ENCODE data around the gene CHST7. TPM values are rescaled to one million over a fixed set of nuclear protein-coding genes. Genes with fewer than 3 reads are reported as not detected.

CHST7 gene
- total and polyA plus RNA-seq, 2 of the 13 experiments (the other 11 are each of a cell fraction or from before 2014, with no cell fraction given), result 2.4 to 5.2 TPM

DNA sequence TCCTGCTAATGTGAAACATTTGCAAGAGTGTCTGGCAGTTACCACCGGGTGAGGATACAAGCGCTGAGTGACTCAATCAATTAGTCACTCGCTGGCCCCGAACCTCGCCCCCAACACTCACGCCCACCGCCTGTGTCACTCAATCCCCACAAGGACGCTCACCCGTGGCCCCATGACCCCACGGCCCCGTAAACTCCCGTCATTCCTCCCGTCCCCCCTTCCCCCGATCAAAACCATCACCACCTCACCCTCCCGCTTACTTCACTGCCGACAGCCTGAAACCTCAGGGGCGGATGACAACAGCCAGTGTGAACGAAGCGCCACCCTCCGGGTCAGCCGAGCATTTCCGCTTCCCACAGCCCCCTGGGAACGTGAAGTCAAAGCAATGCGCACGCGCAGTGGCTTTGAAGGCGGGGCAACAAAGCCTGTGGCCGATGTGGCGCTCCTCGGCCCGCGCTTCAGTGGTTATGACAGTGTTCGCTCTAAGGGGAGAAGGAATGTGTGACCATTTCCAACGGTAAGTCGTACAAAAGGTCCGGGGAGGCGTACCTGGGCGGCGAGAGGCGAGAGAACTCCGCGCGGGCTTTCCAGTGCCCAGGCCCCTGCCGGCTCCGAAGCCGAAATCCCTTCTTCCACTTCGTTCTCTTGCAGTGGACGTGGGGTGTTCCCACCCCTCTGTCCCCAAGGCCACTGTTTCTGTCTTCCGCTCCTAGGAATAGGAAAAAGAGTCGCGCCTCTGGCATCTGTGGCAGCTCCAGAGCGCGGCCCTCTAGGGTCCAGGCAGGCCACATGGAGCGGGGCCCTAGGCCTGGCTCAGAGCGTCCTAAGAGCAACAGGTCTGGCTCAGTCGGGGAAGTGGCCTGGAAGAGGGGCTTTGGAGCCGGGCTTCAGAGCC is 28.2 kb upstream of the CHST7 start, which contains the start of gene ZNF674:
TSS of gene ZNF674 (minus strand) at position 311 of the 895 bp plus-strand sequence. CDS start 3,334 bp downstream, outside the sequence.
- ChIA-PET CTCF (ENCODE audit: low intra/inter-chr PET ratio, low total read pairs) (no interaction called here), POLR2A (no interaction called here)
- Histone ChIP-seq H2AFZ (ENCODE audit: low read length) (no peak within 1 kb of the TSS), H4K20me1 (ENCODE audit: insufficient read depth, low read length) (no peaks in the 10 kb centered on the region), H3K4me2 (ENCODE audit: low read depth, low read length) (peak within 1 kb of the TSS; percentile 77), H3K79me2 (ENCODE audit: insufficient read depth, low read length) (peaks cover 29% of the 10 kb centered on the region), H3K9ac (ENCODE audit: insufficient read depth, low read depth, low read length) (peak within 1 kb of the TSS; percentile 97), H3K27ac (ENCODE audit: extremely low read length, insufficient read depth, low read length) (peak within 1 kb of the TSS; percentile 90), H3K9me3 (ENCODE audit: low read length) (no peaks in the 10 kb centered on the region), H3K4me3 (replicated peaks in 1 of 3; ENCODE audit: insufficient read depth in 1 of 3, low read depth in 2 of 3, low read length in 3 of 3) (peak within 1 kb of the TSS; percentile 65 to 92 (median 87)), H3K27me3 (ENCODE audit: control insufficient read depth in 1 of 2, insufficient read depth in 2 of 2, low read length in 2 of 2) (no peaks in the 10 kb centered on the region; a peak in 1 of 5 replicates), H3K4me1 (ENCODE audit: insufficient read depth, low read length) (peaks cover 13% of the 10 kb centered on the region), H3K36me3 (replicated peaks in 1 of 2; ENCODE audit: control insufficient read depth in 1 of 2, insufficient read depth in 2 of 2, low read length in 2 of 2) (no peaks in the 10 kb centered on the region)
- TSS peak; percentile 77 for BruUV-seq (replicated peaks)
- WGBS (ENCODE audit: low lambda C conversion rate), result under 1% methylated on average over 17 of the region's 57 CpGs
- in situ Hi-C loops (cut with HindIII; ENCODE audit: extremely low pct_ligation_motif_present, low pct_unique_long_range_greater_than_20kb), result no loop called here
- FAIRE-seq (peak; percentile 63), DNase-seq (ENCODE audit: low spot score) (peak; percentile 84), ATAC-seq (peak; percentile 94)
- intact Hi-C loops (cut with micrococcal nuclease; ENCODE audit: unreplicated experiment), result no loop called here
- TF ChIP-seq STAT6 (CRISPR knock-in tag; IDR thresholded peaks at IDR 0.05; ENCODE audit: borderline replicate concordance), result 0 out of 2 replicates have a peak, but pooled peaks have one; percentile 50
- TF ChIP-seq, protein P1, sequence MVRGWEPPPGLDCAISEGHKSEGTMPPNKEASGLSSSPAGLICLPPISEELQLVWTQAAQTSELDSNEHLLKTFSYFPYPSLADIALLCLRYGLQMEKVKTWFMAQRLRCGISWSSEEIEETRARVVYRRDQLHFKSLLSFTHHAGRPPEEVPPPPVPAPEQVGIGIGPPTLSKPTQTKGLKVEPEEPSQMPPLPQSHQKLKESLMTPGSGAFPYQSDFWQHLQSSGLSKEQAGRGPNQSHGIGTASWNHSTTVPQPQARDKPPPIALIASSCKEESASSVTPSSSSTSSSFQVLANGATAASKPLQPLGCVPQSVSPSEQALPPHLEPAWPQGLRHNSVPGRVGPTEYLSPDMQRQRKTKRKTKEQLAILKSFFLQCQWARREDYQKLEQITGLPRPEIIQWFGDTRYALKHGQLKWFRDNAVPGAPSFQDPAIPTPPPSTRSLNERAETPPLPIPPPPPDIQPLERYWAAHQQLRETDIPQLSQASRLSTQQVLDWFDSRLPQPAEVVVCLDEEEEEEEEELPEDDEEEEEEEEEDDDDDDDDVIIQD (CRISPR knock-in tag; IDR thresholded peaks at IDR 0.05; ENCODE audit: low read depth), result 0 out of 2 replicates have a peak, but pooled peaks have one; percentile 29
- peak; percentile 83 for TF ChIP-seq POLR2AphosphoS5 (IDR thresholded peaks at IDR 0.05; ENCODE audit: low read depth, low read length)
- TF ChIP-seq NR2F2 (IDR thresholded peaks at IDR 0.05; ENCODE audit: borderline replicate concordance, low read depth), result no peak
- TF ChIP-seq ASH2L (IDR thresholded peaks at IDR 0.05; ENCODE audit: insufficient read length, low read depth, low read length), result peak; percentile 27
- TF ChIP-seq, protein P2, sequence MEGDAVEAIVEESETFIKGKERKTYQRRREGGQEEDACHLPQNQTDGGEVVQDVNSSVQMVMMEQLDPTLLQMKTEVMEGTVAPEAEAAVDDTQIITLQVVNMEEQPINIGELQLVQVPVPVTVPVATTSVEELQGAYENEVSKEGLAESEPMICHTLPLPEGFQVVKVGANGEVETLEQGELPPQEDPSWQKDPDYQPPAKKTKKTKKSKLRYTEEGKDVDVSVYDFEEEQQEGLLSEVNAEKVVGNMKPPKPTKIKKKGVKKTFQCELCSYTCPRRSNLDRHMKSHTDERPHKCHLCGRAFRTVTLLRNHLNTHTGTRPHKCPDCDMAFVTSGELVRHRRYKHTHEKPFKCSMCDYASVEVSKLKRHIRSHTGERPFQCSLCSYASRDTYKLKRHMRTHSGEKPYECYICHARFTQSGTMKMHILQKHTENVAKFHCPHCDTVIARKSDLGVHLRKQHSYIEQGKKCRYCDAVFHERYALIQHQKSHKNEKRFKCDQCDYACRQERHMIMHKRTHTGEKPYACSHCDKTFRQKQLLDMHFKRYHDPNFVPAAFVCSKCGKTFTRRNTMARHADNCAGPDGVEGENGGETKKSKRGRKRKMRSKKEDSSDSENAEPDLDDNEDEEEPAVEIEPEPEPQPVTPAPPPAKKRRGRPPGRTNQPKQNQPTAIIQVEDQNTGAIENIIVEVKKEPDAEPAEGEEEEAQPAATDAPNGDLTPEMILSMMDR (CRISPR knock-in tag; IDR thresholded peaks at IDR 0.05), result peak; percentile 83
- TF ChIP-seq IRF1 (CRISPR knock-in tag; IDR thresholded peaks at IDR 0.05; ENCODE audit: low read depth), result no peak
- TF ChIP-seq ZNF572 (CRISPR knock-in tag; IDR thresholded peaks at IDR 0.05), result no peak
- 0 out of 2 replicates have a peak, but pooled peaks have one; percentile 14 for TF ChIP-seq GATAD2A (CRISPR knock-in tag; IDR thresholded peaks at IDR 0.05)
- peak; percentile 52; the same call in 1 of the 2 replicates for TF ChIP-seq ZNF589 (CRISPR knock-in tag; conservative IDR thresholded peaks at IDR 0.05)
- no peak for TF ChIP-seq ZNF775 (CRISPR knock-in tag; IDR thresholded peaks at IDR 0.05; ENCODE audit: borderline replicate concordance)
- TF ChIP-seq FOXP4 (CRISPR knock-in tag; IDR thresholded peaks at IDR 0.05), result peak; percentile 8; the same call in 1 of the 2 replicates
- 0 out of 2 replicates have a peak, but pooled peaks have one; percentile 52 for TF ChIP-seq PCBP1 (IDR thresholded peaks at IDR 0.05; ENCODE audit: borderline replicate concordance, low read depth, low read length)

All from HepG2 (cell line).